Smooth muscle cell of the brain vasculature (primary cell): ENCODE results near the gene SP140.
"Not testable (repeated sequence)": the region's sequence is repeated elsewhere in the genome, so short reads cannot be mapped to it uniquely, and the experiment has no call there.

Source experiments
- DNase-seq: peaks from one replicate; pipeline ENCODE4 v3.0.0-alpha.2; 2012; ENCODE audit warnings: low read depth, low spot score

SP140 gene

DNA sequence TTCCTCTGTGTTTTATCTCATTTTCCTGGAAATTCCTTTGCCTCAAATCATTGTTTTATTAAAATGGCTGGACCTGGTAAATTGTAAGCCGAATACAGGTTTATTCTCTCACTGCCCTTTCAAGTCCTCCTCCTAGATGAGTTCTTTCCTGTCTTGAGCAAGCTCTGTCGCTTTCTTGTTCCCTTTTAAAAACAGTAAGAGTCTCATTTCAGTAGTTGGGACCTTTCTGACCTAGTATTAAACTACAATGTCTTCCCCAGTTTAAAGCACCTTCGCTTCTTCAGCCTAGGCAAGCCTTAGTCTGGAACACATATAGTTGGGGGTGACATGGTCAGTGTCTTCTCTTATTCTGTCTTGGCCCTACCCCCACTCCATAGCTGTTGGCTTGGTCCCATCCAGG is 60.5 kb downstream of the SP140 start:
- DNase-seq, result no peak

DNA sequence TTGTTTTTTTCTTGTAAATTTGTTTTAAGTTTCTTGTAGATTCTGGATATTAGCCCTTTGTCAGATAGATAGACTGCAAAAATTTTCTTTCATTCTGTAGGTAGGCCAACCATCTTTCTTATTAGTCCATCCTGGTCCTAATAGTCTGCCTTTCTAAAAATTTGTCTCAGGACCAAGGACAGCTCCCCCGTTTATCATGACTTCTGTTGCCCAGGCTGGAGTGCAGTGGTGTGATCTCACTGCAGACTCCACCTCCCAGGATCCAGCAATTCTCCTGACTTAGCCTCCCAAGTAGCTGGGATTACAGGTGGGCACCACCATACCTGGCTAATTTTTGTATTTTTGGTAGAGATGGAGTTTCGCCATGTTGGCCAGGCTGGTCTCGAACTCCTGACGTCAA is 63.8 kb downstream of the SP140 start:
- DNase-seq, result not testable (repeated sequence)

DNA sequence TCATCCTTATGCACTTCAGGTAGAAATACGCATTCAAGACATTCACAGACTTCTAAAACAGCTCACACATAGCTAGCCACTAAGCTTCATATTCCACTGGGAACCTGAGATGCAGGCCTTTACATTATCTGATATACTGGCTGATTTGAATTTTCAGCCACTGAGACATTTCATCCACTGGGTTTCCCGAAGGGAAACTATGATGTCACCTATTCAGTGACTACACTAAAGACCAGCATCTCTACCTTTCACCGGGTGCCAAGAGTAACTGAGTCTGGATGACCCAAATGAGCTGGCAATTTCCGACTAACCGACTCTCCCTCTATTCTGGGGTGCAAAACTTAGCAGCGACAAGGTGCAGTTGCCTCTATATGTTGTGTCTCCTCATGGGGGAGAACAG is 69.7 kb downstream of the SP140 start:
- no peak for DNase-seq

DNA sequence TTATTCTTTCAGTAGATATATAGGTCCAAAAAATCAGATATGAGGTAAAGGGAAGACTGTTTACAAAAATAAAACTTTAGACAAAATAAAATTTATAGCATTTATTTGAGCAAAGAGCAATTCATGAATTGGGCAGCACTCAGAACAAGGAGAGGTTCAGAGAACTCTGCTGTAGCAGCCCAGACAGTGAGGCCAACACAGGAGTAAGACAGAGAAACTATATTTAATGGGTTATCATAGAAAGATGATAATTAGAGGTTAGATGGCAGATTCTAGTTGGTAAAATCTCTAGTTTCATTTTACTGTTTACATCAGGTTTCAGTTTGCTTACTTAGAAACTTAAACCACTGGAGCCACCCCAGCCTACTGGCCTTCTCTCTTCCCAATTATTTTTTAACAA is 71.4 kb downstream of the SP140 start:
- no peak for DNase-seq

DNA sequence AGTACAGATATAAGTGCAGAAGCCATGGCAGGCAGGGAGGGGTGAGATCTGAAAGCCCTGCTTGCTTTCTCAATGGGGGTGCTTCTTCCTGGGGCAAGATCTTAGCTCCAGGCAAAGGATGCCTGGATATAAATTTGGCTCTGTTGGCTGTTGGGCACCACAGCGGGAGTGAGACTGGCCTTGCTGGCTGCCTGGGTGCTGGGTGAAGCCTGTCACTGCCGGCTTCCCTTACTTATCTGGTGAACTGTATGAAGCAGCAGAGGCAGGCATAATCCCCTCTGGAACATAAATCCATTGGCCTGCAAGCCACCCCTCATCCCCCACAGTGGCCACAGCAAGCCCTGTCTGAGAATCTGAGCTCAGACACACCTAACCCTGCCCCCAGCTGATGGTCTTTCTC is 74.1 kb downstream of the SP140 start:
- DNase-seq, result no peak

DNA sequence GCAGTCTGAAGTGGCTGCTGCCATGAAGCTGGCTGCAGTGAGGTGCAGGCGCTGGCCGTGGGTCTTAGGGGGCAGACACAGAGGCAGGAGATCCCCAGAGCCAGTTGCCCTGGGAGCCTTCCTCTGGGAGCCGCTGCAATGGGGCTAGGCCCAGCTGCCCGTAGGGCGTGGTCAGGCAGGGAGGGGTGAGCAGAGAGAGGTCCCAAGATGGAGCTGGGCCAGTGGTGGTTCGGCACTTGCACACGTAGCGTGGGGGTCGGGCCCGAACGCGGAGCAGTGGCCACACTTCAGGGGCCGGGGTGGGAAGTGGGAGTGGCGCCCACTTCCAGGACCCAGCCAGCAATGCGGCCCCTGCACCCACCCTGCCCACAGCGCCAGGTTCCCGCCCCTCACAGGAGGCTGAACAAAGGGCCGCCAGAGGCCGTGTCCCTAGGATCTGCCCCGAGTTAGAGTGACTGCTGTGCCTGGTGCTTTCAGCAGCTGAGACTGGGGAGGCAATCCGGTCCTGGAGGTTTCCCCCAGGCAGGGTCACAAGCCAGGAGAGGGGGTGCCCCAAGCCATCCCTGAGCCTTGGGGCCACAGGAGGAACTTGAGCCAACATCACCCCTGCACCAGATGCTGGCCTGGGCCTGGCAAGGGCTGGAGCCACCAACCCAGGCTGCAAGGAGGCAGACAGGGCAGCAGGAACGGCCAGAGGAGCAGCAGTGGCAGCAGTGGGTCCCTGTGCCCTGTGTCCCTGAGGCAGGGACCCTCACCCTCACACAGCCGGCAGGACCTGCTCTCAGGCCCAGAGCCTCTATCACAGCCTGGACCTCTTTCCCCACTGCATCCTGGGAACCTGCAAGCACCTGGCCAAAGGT is 80.1 kb downstream of the SP140 start:
- DNase-seq, result no peak

DNA sequence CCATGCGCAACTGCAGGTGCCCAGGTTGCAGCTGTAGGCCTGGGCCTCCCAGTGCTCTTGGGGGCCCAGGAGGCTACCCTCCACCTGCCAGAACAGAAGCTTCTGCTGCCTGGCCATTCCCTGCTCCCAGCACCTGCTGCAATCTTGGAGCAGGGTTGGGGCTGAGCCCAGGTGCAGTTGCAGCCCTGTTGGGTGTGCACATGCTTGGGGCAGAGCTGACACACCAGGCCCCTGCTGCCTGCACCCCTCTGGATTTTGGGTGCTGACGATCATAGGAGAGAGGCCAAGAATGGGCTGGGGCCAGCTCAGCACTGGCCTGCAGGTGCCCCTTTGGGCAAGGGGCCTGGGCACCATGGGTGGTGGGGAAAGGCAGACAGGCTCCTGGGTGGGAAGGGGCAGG is 80.9 kb downstream of the SP140 start:
- no peak for DNase-seq

DNA sequence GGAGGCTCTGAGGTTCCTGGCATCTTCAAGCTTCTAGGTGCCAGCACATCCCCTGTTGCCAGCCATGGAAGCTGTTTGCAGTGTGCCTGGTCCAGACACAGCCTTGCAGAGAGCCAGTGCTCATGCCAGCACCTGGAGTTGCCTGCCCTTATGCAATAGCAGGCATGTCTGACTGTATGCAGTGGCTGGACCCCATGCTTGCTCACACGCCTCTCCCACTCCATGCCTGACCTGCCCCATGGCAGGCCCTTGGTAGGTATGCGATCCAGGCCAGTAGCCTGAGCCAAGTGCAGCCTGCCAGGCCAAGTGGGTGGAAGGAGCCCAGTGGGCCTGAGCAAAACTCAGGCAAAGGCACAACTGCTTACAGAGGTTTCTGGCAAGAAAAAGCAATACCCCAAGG is 81.9 kb downstream of the SP140 start:
- DNase-seq, result no peak

DNA sequence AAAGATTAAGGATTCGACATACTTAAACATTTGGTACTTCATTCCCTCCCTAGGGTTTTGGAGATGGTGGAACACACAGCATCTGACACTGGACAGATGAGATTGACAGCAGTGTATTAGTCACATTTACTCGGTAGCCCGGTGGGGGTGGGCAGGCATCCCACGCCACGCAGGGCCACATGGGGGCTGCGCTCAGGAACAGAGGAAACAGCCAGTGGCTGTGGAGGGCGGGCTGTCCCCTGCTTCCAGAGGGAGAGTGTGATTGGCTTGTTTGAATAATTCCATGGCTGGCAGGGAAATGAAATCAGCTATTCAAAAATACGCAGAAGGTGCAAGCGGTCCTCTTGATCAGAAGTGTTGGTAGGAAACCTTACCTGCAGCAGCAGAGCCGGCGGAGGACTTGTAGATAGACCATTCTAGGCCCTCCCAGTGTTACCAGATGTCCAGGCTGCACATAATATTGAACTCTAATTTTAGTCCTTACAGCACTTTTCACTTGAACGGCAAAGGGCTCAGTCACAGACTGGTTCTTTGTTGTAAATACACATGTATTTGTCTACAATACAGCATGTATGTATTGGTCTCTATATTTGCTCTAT is 83.0 kb downstream of the SP140 start:
- no peak for DNase-seq

DNA sequence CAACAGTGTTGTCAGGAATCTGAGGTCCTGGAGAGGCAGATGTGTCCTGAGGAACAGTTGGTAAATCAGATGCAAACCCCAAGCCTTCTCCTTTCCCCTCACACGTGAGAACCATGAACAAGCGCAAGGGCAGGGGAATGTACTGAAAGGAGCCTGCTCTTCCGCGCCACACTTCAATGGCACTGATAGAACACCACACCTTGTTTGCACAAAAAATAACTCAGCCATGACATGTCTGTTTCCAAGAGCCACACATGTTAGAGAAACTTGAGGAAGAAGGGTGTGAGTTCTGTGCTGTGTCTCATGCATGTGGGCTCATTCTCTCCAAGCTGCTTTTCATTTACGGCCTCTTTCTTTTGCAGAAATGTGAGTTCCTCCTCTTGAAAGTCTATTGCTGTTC is 85.3 kb downstream of the SP140 start:
- DNase-seq, result not testable (repeated sequence)

DNA sequence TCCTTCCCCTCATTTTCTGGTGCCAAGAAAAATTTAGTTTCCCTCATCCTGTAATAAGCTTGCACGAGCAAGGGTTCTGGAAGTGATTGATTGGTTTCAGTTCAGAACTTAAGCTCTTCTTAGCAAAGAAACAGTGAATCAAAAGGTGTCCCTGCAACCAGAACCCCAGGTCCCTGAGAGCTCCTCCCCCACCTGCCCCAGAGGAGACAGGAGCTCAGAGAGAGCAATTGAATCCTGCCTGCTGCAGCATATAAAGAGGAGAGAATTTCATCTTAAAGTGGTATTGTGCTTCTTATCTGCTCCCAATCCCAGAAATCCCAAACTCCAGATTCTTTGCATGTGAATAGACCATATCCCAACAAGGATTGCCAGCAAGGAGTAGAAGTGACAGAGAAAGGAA is 86.1 kb downstream of the SP140 start:
- DNase-seq, result not testable (repeated sequence)

DNA sequence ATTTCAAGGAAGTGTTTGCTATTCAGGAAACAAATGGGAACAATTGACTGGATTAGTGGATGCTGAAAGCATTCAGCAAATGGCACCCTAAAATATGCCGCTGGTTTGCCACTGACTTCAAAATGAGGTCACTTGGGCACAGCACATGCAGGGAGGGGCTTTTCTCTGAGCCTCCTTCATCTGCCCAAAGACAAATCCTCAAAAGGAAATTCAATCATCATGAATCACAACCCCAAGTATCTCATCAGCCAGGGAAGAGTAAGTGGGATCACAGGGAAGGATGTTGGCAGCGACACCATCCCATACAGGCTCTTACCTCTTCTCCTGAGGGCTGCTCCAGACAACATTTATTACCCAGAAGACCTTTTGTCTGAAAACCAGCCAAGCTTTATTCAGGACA is 87.1 kb downstream of the SP140 start:
- no peak for DNase-seq

DNA sequence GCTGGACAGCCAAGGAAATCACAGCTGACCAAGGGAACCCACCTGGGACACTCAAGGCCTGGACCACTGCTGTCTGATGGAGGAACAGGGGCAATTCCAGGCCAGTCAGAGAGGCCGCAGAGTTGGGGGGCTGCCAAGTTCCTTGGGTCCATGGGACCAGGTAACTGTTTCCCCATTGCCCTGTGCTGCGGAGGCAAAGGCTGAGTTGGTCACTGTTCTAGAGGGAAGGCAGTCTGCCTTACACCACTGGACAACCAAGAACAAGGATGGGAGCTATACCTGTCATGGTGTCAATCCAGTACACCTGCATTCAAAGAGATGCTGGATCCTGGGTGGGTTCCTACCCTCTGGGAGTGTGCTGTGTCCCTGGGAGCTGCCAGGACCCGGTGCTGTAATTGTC is 91.8 kb downstream of the SP140 start:
- DNase-seq, result no peak

DNA sequence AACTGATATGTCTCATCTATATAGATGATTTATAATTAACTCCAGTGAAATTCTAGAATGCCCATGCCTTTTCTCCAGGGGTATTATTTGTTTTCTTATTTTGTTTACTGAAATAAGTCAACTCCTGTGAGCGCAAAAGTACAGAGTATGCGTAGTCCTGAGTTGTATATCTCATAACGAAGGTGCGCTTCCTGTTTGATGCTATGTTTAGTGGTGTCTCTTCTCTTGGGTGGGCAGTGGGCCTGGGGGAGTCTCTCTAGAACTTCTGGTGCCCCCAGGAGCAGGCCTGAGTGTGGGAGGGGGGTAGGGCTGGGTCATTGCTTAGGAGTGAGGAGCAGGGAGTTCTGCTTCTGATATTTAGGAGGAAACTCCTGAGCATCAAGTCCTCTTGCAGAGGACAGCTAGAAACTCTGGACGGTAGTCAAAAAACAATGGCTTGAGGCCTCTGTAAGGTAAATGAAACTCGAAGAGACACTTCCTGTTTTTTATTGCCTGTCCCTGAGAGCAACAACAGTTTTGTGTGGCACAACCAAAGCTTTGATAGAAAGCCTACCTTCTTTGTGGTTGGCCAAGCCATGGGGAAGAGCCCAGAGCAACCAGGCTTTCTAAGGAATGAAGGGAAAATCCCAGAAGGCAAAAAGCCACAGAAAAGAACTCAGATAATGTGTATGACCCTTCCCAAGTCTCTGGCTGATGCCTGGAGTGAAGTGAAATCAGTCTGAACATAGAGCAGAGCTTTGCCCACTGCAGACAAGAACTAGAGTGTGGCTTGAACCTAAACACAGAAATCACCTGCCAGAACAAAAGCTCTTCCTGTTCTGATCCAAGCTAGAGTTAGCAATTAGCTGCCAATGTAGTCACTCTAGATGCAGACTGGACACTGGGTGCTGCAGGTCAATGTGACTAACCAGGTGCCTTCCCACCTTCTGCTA is 92.9 kb downstream of the SP140 start:
- DNase-seq, result no peak

DNA sequence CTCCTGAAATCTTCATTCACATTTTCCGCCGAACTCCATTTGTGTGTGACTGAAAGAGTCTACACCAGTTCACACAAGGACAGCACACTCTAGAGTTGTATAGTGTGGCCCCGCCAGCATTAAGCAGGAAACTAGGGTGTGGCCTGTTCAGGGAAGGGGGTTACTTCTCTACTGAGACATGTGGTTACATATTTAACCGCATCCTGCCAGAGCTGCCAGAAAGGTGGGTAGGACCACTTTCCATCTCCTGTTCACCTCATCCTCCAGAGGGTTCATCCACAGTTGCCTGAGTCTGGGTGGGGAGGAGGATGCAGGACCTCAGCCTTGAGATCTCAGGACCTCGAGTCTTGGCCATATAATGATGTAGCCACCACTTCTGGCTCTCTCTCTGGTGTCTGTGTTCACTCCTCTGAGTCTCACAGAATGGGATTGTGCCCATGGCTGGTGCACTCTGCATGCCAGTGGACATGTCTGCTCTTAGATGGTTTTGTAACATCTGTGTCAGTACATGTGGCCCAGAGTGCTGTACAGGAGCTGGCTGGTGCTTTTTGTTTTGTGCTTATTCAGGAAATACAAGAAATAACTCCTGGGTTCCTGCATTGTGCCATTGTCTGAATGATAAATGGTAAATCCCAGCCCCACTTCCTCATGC is 93.8 kb downstream of the SP140 start:
- DNase-seq, result no peak

DNA sequence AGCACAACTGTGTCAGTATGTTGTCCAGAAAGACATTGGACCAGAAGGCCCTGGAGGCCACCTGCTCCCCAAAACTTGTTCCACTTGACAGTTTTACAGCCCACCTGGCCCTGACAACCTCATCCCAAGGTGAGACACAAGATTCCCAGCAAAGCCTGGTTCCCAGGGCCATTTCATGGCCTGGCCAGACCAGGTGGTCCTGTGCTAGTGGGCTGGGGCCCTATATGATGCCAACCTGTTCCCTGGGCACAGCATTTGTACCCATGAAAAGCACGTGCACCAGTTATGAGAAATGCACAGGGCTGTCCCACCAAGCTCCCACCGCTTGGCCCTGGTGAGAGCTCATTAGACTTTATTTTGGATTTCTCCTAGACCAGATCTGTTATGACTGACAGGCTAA is 95.5 kb downstream of the SP140 start:
- no peak for DNase-seq

DNA sequence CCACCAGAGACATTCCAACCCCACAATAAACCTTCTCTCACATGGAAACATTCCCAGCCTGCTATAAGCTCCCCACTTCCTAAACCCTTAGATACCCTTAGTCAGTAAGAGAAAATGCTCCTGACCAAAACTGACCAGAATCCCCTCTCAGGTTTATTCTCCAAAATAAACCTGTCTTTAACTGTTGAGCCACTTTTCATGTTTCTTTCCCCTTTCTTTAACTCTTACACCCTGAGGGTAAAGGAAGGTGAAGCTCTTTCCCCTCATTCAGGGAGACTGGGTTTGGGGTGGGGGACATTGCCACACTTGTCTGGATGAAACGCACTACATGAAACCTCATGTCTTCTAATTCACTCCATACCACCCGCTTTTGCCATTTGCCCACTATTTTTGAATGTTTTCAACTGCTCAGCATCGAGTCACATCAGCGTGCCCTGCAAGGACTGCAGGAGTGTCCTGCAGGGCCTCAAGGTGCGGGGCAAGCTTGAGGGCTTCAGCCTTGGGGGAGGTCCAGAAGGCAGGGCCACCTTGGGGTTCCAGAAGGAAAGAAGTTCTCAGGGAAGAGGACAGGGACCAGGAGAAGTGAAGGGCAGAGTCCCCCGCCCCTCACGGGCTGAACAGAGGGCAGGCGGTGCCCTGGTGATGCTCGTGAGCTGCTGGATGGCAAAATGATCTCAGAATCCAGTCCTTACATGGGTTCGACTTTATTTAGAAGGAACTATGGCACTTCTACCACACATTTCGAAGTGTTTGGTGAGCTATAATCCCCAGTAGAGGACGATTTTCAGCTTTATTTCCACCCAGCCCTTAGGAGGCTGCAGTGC is 97.2 kb downstream of the SP140 start:
- DNase-seq, result no peak

DNA sequence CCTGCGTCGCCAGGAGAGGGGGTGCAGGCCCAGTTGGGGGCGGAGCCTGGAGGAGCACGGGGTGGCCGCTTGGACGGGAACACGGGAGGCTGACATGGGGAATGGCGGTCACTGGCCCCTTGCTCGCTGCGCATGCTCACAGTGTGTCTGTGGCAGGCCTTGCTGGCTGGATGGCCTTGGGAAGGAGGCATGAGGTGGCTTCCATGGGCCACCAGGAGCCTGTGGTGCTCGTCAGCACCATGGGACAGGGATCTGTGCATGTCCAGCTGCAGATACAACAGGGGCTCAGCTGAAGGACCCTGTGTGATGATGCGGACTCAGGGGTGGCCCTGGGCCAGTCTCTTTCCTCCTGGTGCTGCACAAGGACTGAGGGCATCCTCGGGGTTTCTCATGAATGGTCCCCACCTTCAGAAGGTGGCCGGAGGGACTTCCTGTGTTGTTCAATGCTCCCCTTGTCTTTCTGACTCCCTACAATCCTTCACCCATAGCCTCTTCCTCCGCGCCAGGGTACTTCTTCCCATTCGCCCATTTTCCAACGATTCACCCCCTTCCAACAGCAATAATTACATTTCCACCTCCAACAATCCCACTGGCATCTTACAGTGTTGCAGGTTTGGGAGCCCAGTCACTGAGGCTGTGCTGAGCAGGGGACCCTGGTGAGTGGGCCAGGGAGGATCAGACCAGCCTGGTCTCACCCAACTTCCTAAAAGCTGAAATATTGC is 98.0 kb downstream of the SP140 start:
- no peak for DNase-seq

DNA sequence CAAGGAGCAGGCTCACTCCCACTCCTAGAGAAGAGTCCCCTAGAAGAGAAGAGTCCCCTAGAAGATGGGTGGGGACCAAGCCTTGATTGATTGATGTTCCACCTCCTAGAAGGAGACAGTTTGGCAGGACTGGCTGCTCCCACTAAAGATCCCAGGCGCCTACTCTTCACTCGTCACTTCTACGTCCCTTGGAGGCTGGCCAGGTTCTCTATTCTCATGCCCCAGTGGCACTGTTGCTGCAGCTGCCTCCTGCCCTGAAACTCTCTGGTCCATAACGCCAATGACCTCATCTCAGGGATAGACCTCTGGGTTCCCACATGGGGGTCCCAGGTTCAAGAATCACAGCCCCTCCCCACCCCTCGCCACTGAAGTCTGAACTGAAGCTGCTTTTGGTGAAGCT is 99.0 kb downstream of the SP140 start:
- no peak for DNase-seq
